Measurements from ENCODE around the gene TNFRSF18. TPM values are rescaled to one million over a fixed set of nuclear protein-coding genes. Genes with fewer than 3 reads are reported as not detected.

TNFRSF18 gene

GRCh38 chr1:1157426-1157913, 48.9 kb downstream of the TNFRSF18 start:
- Histone ChIP-seq H3K27me3 (ENCODE audit: control insufficient read depth, insufficient read depth, low read length) (no peaks in the 10 kb centered on the region), H3K4me3 (ENCODE audit: low read length) (peak overlapping the region; percentile 75), H3K4me2 (ENCODE audit: low read length) (peak overlapping the region; percentile 99), H3K9ac (ENCODE audit: low read depth, low read length) (peak overlapping the region; percentile 96), H3K9me3 (replicated peaks; ENCODE audit: low read length) (no peaks in the 10 kb centered on the region), H3K36me3 (ENCODE audit: insufficient read depth, low read length) (no peaks in the 10 kb centered on the region), H3K4me1 (ENCODE audit: control insufficient read depth, insufficient read depth, low read length) (peaks cover 14% of the 10 kb centered on the region)

- H3K36me3 ChIP-seq (ENCODE audit: insufficient read depth, low read length) = no peaks in the 10 kb centered on the region
- no peak overlapping the region for H3K4me3 ChIP-seq (ENCODE audit: low read length)
- H3K27me3 ChIP-seq (ENCODE audit: control insufficient read depth, insufficient read depth, low read length) = no peaks in the 10 kb centered on the region
- no peaks in the 10 kb centered on the region for H3K9me3 ChIP-seq (replicated peaks; ENCODE audit: low read length)
- H3K9ac ChIP-seq (ENCODE audit: low read depth, low read length) = no peak overlapping the region
- H3K4me2 ChIP-seq (ENCODE audit: low read length) = no peak overlapping the region
- H3K4me1 ChIP-seq (ENCODE audit: control insufficient read depth, insufficient read depth, low read length) = peaks cover 14% of the 10 kb centered on the region
Measured at GRCh38 chr1:1157033-1157365, 49.4 kb downstream of the TNFRSF18 start.

GRCh38 chr1:1156140-1157032, 50.0 kb downstream of the TNFRSF18 start:
- Histone ChIP-seq H3K36me3 (ENCODE audit: insufficient read depth, low read length) (no peaks in the 10 kb centered on the region), H3K4me2 (ENCODE audit: low read length) (no peak overlapping the region), H3K9ac (ENCODE audit: low read depth, low read length) (no peak overlapping the region)

GRCh38 chr1:1155258-1155657, 51.1 kb downstream of the TNFRSF18 start:
- no peaks in the 10 kb centered on the region for H3K9me3 ChIP-seq (replicated peaks; ENCODE audit: low read length)
- H3K9ac ChIP-seq (ENCODE audit: low read depth, low read length) = no peak overlapping the region
- H3K36me3 ChIP-seq (ENCODE audit: insufficient read depth, low read length) = no peaks in the 10 kb centered on the region
- peaks cover 14% of the 10 kb centered on the region for H3K4me1 ChIP-seq (ENCODE audit: control insufficient read depth, insufficient read depth, low read length)
- H3K4me2 ChIP-seq (ENCODE audit: low read length) = no peak overlapping the region
- no peak overlapping the region for H3K4me3 ChIP-seq (ENCODE audit: low read length)
- H3K27me3 ChIP-seq (ENCODE audit: control insufficient read depth, insufficient read depth, low read length) = no peaks in the 10 kb centered on the region

More at GRCh38 chr1:1156140-1157032, 50.0 kb downstream of the TNFRSF18 start:
- H3K9me3 ChIP-seq (replicated peaks; ENCODE audit: low read length) = no peaks in the 10 kb centered on the region
- H3K4me3 ChIP-seq (ENCODE audit: low read length) = no peak overlapping the region
- H3K4me1 ChIP-seq (ENCODE audit: control insufficient read depth, insufficient read depth, low read length) = peaks cover 14% of the 10 kb centered on the region
- H3K27me3 ChIP-seq (ENCODE audit: control insufficient read depth, insufficient read depth, low read length) = no peaks in the 10 kb centered on the region

- no peak overlapping the region for H3K4me2 ChIP-seq (ENCODE audit: low read length)
- H3K4me1 ChIP-seq (ENCODE audit: control insufficient read depth, insufficient read depth, low read length) = peaks cover 14% of the 10 kb centered on the region
- H3K4me3 ChIP-seq (ENCODE audit: low read length) = no peak overlapping the region
- no peaks in the 10 kb centered on the region for H3K36me3 ChIP-seq (ENCODE audit: insufficient read depth, low read length)
- H3K27me3 ChIP-seq (ENCODE audit: control insufficient read depth, insufficient read depth, low read length) = no peaks in the 10 kb centered on the region
- no peaks in the 10 kb centered on the region for H3K9me3 ChIP-seq (replicated peaks; ENCODE audit: low read length)
- H3K9ac ChIP-seq (ENCODE audit: low read depth, low read length) = no peak overlapping the region
Measured at GRCh38 chr1:1153874-1154273, 52.5 kb downstream of the TNFRSF18 start.

Small RNAs within 50 kb of the gene (small RNA-seq; reads per million reads assigned to genes)
- gene MIR200A (0.63 reads per million), gene MIR200B (0.63 reads per million), gene MIR429 (not detected)
